Activated CD4-positive, alpha-beta T cell treated with anti-CD3 and anti-CD28 coated beads, Interleukin-2, amount 50 U/mL, for 48 hours (primary cell): ENCODE measurements around the gene RASA1.

Experiments
- DNase-seq, 2 experiments: peaks; one replicate each; pipeline ENCODE4 v3.0.0-alpha.2; 2020

RASA1 gene

GRCh38 chr5:87405472-87406155 lies 137.9 kb downstream of the RASA1 start:
- no peak for DNase-seq

GRCh38 chr5:87408204-87408603 lies 140.5 kb downstream of the RASA1 start:
- DNase-seq: no peak

GRCh38 chr5:87410931-87411330 lies 143.2 kb downstream of the RASA1 start:
- DNase-seq: no peak

- no peak for DNase-seq
These were observed 143.9 kb downstream of the RASA1 start for GRCh38 chr5:87411586-87411972.

GRCh38 chr5:87411973-87412629 lies 144.4 kb downstream of the RASA1 start:
- peak; percentile 19 to 20 for DNase-seq

- peak; percentile 96 to 97 for DNase-seq
These were observed 145.1 kb downstream of the RASA1 start, which contains the start of gene CCNH for GRCh38 chr5:87412630-87413342. TSS of gene CCNH (minus strand) at chr5:87412930. CDS start at chr5:87412794, 136 bp downstream.

GRCh38 chr5:87413343-87413645 lies 145.6 kb downstream of the RASA1 start:
- no peak for DNase-seq

- no peak for DNase-seq
These were observed 150.8 kb downstream of the RASA1 start for GRCh38 chr5:87418506-87418905.

GRCh38 chr5:87421307-87421706 lies 153.6 kb downstream of the RASA1 start:
- no peak for DNase-seq

- DNase-seq: no peak
These were observed 156.1 kb downstream of the RASA1 start for GRCh38 chr5:87423755-87424154.

- DNase-seq: no peak
These were observed 163.3 kb downstream of the RASA1 start for GRCh38 chr5:87430863-87431457.

- DNase-seq: no peak
These were observed 164.8 kb downstream of the RASA1 start for GRCh38 chr5:87432460-87432859.

GRCh38 chr5:87433945-87434344 lies 166.3 kb downstream of the RASA1 start:
- no peak for DNase-seq

- no peak for DNase-seq
These were observed 166.8 kb downstream of the RASA1 start for GRCh38 chr5:87434461-87434860.

GRCh38 chr5:87435144-87435694 lies 167.5 kb downstream of the RASA1 start:
- DNase-seq: no peak

GRCh38 chr5:87437724-87438123 lies 170.0 kb downstream of the RASA1 start:
- DNase-seq: no peak

- no peak for DNase-seq
These were observed 170.5 kb downstream of the RASA1 start for GRCh38 chr5:87438231-87438630.
